OCI-LY7 (cell line): ENCODE results near the gene MALSU1. TPM values are rescaled to one million over a fixed set of nuclear protein-coding genes. Genes with fewer than 3 reads are reported as not detected.

Source experiments
- BruUV-seq: library from RNA; stranded (reverse); fragments of 400-500 nt; replicated peaks from 2 replicates; lab custom pipeline; 2021; lab: Mats Ljungman, UMichigan
- CTCF ChIA-PET: fragments of 300-600 bp; sonication (Branson Sonifier 250); formaldehyde crosslinking; loops from one replicate; lab custom pipeline; 2022; ENCODE audit warnings: antibody characterized with exemption; ENCODE audit not compliant: unreplicated experiment; lab: Charles Lee
- POLR2A ChIA-PET: fragments of 300-600 bp; sonication (Branson Sonifier 250); formaldehyde crosslinking; loops from one replicate; lab custom pipeline; 2022; ENCODE audit warnings: antibody characterized with exemption; lab: Charles Lee
- DNase-seq: peaks from one replicate; pipeline ENCODE4 v3.0.0-alpha.2; 2015; ENCODE audit warnings: low spot score
- H2AFZ ChIP-seq: fragments of 200-600 bp; sonication (generic), shearing (Covaris generic); 2 replicates; pipeline ENCODE4 v1.6.1; 2014; ENCODE audit warnings: mild to moderate bottlenecking, antibody characterized with exemption, low read length, moderate library complexity
- H3K27ac ChIP-seq: fragments of 200-600 bp; sonication (generic); 2 replicates; pipeline ENCODE4 v1.5.1; 2014; ENCODE audit warnings: mixed run types, low read depth, mild to moderate bottlenecking, moderate library complexity, low read length, inconsistent platforms; ENCODE audit not compliant: poor library complexity, severe bottlenecking
- H3K36me3 ChIP-seq: fragments of 200-600 bp; sonication (generic); 2 replicates; pipeline ENCODE4 v1.6.1; 2014; ENCODE audit warnings: mild to moderate bottlenecking, antibody characterized with exemption, low read length, moderate library complexity, mixed read lengths; ENCODE audit not compliant: insufficient read depth
- H3K4me1 ChIP-seq: fragments of 200-600 bp; sonication (generic); 2 replicates; pipeline ENCODE4 v1.5.1; 2014; ENCODE audit warnings: mild to moderate bottlenecking, low read length; ENCODE audit not compliant: insufficient read depth, poor library complexity, severe bottlenecking
- H3K4me2 ChIP-seq: fragments of 200-600 bp; sonication (generic); 2 replicates; pipeline ENCODE4 v1.6.1; 2014; ENCODE audit warnings: mild to moderate bottlenecking, low read length
- H3K4me3 ChIP-seq: fragments of 200-600 bp; sonication (generic); 2 replicates; pipeline ENCODE4 v1.5.1; 2014; ENCODE audit warnings: mild to moderate bottlenecking, low read depth, low read length; ENCODE audit not compliant: poor library complexity, severe bottlenecking
- H3K79me2 ChIP-seq: fragments of 200-600 bp; sonication (generic); 2 replicates; pipeline ENCODE4 v1.6.1; 2016; ENCODE audit warnings: low read depth, mild to moderate bottlenecking, low read length, moderate library complexity, mixed read lengths; ENCODE audit not compliant: insufficient read depth
- H3K9me2 ChIP-seq: fragments of 200-600 bp; sonication (generic); 2 replicates; pipeline ENCODE4 v1.6.1; 2016; ENCODE audit warnings: mild to moderate bottlenecking, low read length, mixed read lengths; ENCODE audit not compliant: insufficient read depth
- H3K9me3 ChIP-seq: fragments of 200-600 bp; sonication (generic); 2 replicates; pipeline ENCODE4 v1.6.1; 2014; ENCODE audit warnings: mild to moderate bottlenecking, mixed run types, low read length, mixed read lengths
- H4K20me1 ChIP-seq: fragments of 200-600 bp; sonication (generic); 2 replicates; pipeline ENCODE4 v1.6.1; 2014; ENCODE audit warnings: mild to moderate bottlenecking, antibody characterized with exemption, low read length, moderate library complexity, mixed read lengths; ENCODE audit not compliant: insufficient read depth
- CTCF ChIP-seq: fragments of 200-600 bp; sonication (generic); conservative IDR thresholded peaks from 2 replicates; pipeline ENCODE4 v1.5.1; 2014; ENCODE audit warnings: mild to moderate bottlenecking, antibody characterized with exemption, low read length, moderate library complexity, mixed read lengths
- EZH2phosphoT487 ChIP-seq: fragments of 200-600 bp; sonication (generic); IDR thresholded peaks from 2 replicates; pipeline ENCODE4 v1.6.1; 2018; ENCODE audit warnings: low read depth, borderline replicate concordance, mild to moderate bottlenecking, mixed run types, antibody characterized with exemption, low read length, moderate library complexity, mixed read lengths
- intact Hi-C: fragments of 100-400 bp; cut with micrococcal nuclease; formaldehyde crosslinking; loops from one replicate; pipeline ENCODE4 v1.10.0; 2022; ENCODE audit not compliant: unreplicated experiment
- total RNA-seq, 2 experiments: library from RNA; depleted of rRNA in 1 of 2; stranded (reverse); fragments of >200 nt in 1 of 2; shearing (Covaris generic) in 1 of 2; gene quantifications; 2 replicates each; pipeline ENCODE4 v1.2.3, GENCODE V29; 2014 to 2022

MALSU1 gene
- total RNA-seq, 2 experiments from 2014 or later, result 66.4 to 107 TPM

GRCh38 chr7:23290993-23291392 is 8.1 kb upstream of the MALSU1 start:
- DNase-seq, result no peak
- Histone ChIP-seq H3K27ac (no peak overlapping the region), H3K36me3 (no peaks in the 10 kb centered on the region), H2AFZ (no peak overlapping the region), H3K9me3 (no peaks in the 10 kb centered on the region), H3K9me2 (no peaks in the 10 kb centered on the region), H4K20me1 (no peaks in the 10 kb centered on the region), H3K4me1 (no peaks in the 10 kb centered on the region), H3K4me3 (no peak overlapping the region), H3K79me2 (no peaks in the 10 kb centered on the region), H3K4me2 (no peak overlapping the region)
- TF ChIP-seq EZH2phosphoT487 (no peak), CTCF (no peak)
- no TSS peak for BruUV-seq
- intact Hi-C loops, result no loop called here
- ChIA-PET POLR2A (interaction anchor here (1.1 to 1.2 kb wide), 2 partner anchors 18 to 22 kb away, joined by 3 to 4 read pairs; no protein-coding TSS in a partner anchor), CTCF (no interaction called here)

- intact Hi-C loops, result no loop called here
- Histone ChIP-seq H2AFZ (no peak overlapping the region), H3K27ac (no peak overlapping the region)
Measured at GRCh38 chr7:23291957-23292560, 7.1 kb upstream of the MALSU1 start.

More at GRCh38 chr7:23291957-23292560, 7.1 kb upstream of the MALSU1 start:
- no peaks in the 10 kb centered on the region for H4K20me1 ChIP-seq
- no peaks in the 10 kb centered on the region for H3K9me3 ChIP-seq
- no peaks in the 10 kb centered on the region for H3K36me3 ChIP-seq
- no peaks in the 10 kb centered on the region for H3K79me2 ChIP-seq
- H3K4me1 ChIP-seq, result no peaks in the 10 kb centered on the region
- TF ChIP-seq EZH2phosphoT487 (no peak), CTCF (no peak)
- no TSS peak for BruUV-seq
- H3K4me3 ChIP-seq, result no peak overlapping the region
- ChIA-PET CTCF (no interaction called here), POLR2A (interaction anchor here (0.6 to 1.1 kb wide), 3 partner anchors 12 to 56 kb away, joined by 3 to 4 read pairs (median 3); no protein-coding TSS in a partner anchor)
- DNase-seq, result no peak
- no peak overlapping the region for H3K4me2 ChIP-seq
- no peaks in the 10 kb centered on the region for H3K9me2 ChIP-seq
